Breast epithelium (tissue), 3 donors: ENCODE measurements around the gene FCMR.

Experiments
- CTCF ChIP-seq, 3 donors: fragments of 450-650 bp; IDR thresholded peaks; one replicate each; pipeline ENCODE4 v1.5.1; 2016 to 2017; ENCODE audit warnings: antibody characterized with exemption in 3 of 3, mild to moderate bottlenecking in 3 of 3, moderate library complexity in 3 of 3
- POLR2A ChIP-seq: fragments of 450-650 bp; IDR thresholded peaks from one replicate; pipeline ENCODE4 v1.6.1; 2016; ENCODE audit warnings: antibody characterized with exemption, mild to moderate bottlenecking, moderate library complexity
- POLR2AphosphoS5 ChIP-seq, 3 donors: sonication (generic); formaldehyde crosslinking; IDR thresholded peaks; one replicate each; pipeline ENCODE4 v1.6.1; 2017; ENCODE audit warnings: antibody characterized with exemption in 3 of 3

DNA sequence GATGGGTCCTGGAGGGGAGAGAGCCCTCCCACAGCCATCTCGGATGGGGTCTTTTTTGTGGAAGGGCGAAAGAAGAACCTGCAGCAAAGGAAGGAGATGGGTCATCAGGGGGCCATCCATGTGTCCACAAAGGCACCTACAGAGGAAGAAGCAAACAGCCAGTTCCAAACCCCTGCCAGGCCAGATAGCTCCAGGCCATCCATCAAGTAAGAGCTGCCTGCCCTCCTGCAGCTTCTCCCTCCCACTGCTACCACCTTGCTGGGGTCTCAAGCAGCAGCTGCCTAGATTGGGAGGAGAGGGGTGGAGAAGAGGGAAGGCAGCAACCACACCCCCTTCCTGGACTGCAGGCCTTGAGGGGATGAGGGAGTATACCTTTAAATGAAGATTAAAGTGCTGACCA is 44.0 kb upstream of the FCMR start:
- TF ChIP-seq CTCF (IDR thresholded peaks at IDR 0.05) (no peak), POLR2AphosphoS5 (IDR thresholded peaks at IDR 0.05) (no peak), POLR2A (no peak)
